K562 (cell line): Measurements from ENCODE around the gene TMEM271. TPM values are rescaled to one million over a fixed set of nuclear protein-coding genes. Genes with fewer than 3 reads are reported as not detected.

Experiments
- CHD2 ChIP-seq: IDR thresholded peaks from 2 replicates; pipeline ENCODE4 v1.6.1; 2011; ENCODE audit warnings: low read depth, low read length
- EP300 ChIP-seq: IDR thresholded peaks from 2 replicates; pipeline ENCODE4 v1.6.1; 2012; ENCODE audit warnings: low read length, improper control_type of control experiment
- GABPB2 ChIP-seq: fragments of 250-450 bp; sonication (Bioruptor Pico); conservative IDR thresholded peaks from 2 replicates; pipeline ENCODE4 v1.5.1; 2021; ENCODE audit warnings: mild to moderate bottlenecking
- ID3 ChIP-seq, 2 experiments: fragments of 250-450 bp in 1 of 2; fragments of 450-650 bp in 1 of 2; sonication (Bioruptor Pico) in 1 of 2; IDR thresholded peaks; 2 replicates each; pipeline versions ENCODE4 v1.6.1 to v1.8.0; 2016 to 2021; ENCODE audit warnings: mild to moderate bottlenecking in 2 of 2, moderate library complexity in 2 of 2, missing compliant biosample characterization in 1 of 2, missing genetic modification characterization in 1 of 2
- MED1 ChIP-seq: sonication (generic); formaldehyde crosslinking; IDR thresholded peaks from 2 replicates; pipeline ENCODE4 v1.8.1; 2023; ENCODE audit warnings: missing genetic modification reagents, borderline replicate concordance
- PATZ1 ChIP-seq: fragments of 250-450 bp; sonication (Bioruptor Pico); IDR thresholded peaks from 2 replicates; pipeline ENCODE4 v1.5.0; 2020; ENCODE audit warnings: mild to moderate bottlenecking, borderline replicate concordance
- SIX5 ChIP-seq, 2 experiments: IDR thresholded peaks; 2 replicates each; pipeline ENCODE4 v1.6.1; 2011; ENCODE audit warnings: low read length in 2 of 2, borderline replicate concordance in 1 of 2, low read depth in 1 of 2, mild to moderate bottlenecking in 1 of 2, moderate library complexity in 1 of 2; ENCODE audit not compliant: insufficient read depth in 1 of 2
- SRSF3 ChIP-seq: fragments of 200-400 bp; formaldehyde crosslinking; IDR thresholded peaks from 2 replicates; pipeline ENCODE4 v1.6.1; 2016; ENCODE audit warnings: mild to moderate bottlenecking, low read length, moderate library complexity; ENCODE audit not compliant: insufficient read depth
- polyA plus RNA-seq, 8 experiments: library from polyadenylated mRNA; depleted of rRNA in 4 of 8; stranded (reverse) in 5 of 8; unstranded in 3 of 8; fragments of >200 nt; fragmentation: Nextera tagmentation in 2 of 8; fragmentation: Illumina TruSeq in 1 of 8; extraction: Ambion mirVana in 2 of 8; extraction: Trizol in 1 of 8; gene quantifications; 2 replicates each; pipeline versions ENCODE4 v1.2.1 to v1.2.3, GENCODE V29; 2011 to 2014; ENCODE audit warnings: inconsistent platforms in 1 of 8, missing spikeins in 1 of 8
- total RNA-seq, 7 experiments: library from RNA; depleted of rRNA in 6 of 7; stranded (reverse); fragments of >200 nt in 6 of 7; fragmentation: Illumina TruSeq in 2 of 7; extraction: Trizol in 2 of 7; gene quantifications; 2 replicates each; pipeline versions ENCODE4 v1.2.1 to v1.2.3, GENCODE V29; 2011 to 2021; ENCODE audit warnings: low replicate concordance in 1 of 7

TMEM271 gene
- total and polyA plus RNA-seq, 9 of the 15 experiments (the other 6 are each of a cell fraction or from before 2014, with no cell fraction given), result not detected

- TF ChIP-seq SIX5 (IDR thresholded peaks at IDR 0.05; ENCODE audit: borderline replicate concordance in 1 of 2, insufficient read depth in 1 of 2, low read depth in 1 of 2, low read length in 2 of 2), result no peak
- TF ChIP-seq GABPB2 (CRISPR knock-in tag), result no peak
- no peak for TF ChIP-seq EP300
- no peak for TF ChIP-seq PATZ1 (CRISPR knock-in tag)
- no peak for TF ChIP-seq CHD2
- TF ChIP-seq ID3 (CRISPR knock-in tag; IDR thresholded peaks at IDR 0.05), result no peak
- no peak for TF ChIP-seq ID3 (tag; IDR thresholded peaks at IDR 0.05)
- no peak for TF ChIP-seq MED1 (CRISPR knock-in tag)
- TF ChIP-seq SRSF3, result no peak
These were observed 16.0 kb downstream of the TMEM271 start (continued) for GRCh38 chr4:560061-560460.
